HCT116 (cell line): ENCODE measurements around the gene TYW5. TPM values are rescaled to one million over a fixed set of nuclear protein-coding genes. Genes with fewer than 3 reads are reported as not detected.

Experiments
- ATAC-seq: fragments of 200-7000 bp; cut with Tn5 transposase; 2 replicates; pipeline ENCODE4 v1.9.1; 2020; ENCODE audit warnings: mild to moderate bottlenecking, moderate library complexity
- BruUV-seq: library from RNA; stranded (reverse); fragments of 400-500 nt; replicated peaks from 2 replicates; lab custom pipeline; 2021; lab: Mats Ljungman, UMichigan
- CTCF ChIA-PET: fragments of 300-600 bp; sonication (Branson Sonifier 250); formaldehyde crosslinking; loops from one replicate; lab custom pipeline; 2021; ENCODE audit warnings: antibody characterized with exemption; lab: Charles Lee
- POLR2A ChIA-PET: fragments of 300-600, 350-600 bp; sonication (Branson Sonifier 250); formaldehyde crosslinking; loops from one replicate; lab custom pipeline; 2021; ENCODE audit warnings: antibody characterized with exemption; lab: Charles Lee
- RAD21 ChIA-PET, 2 experiments: fragments of 300-600 bp; sonication (Branson Sonifier 250); formaldehyde crosslinking; loops; one replicate each; lab custom pipeline; 2023; ENCODE audit warnings: low total read pairs in 2 of 2; ENCODE audit not compliant: uncharacterized antibody in 2 of 2, unreplicated experiment in 2 of 2, low non-redundant PET in 1 of 2; lab: Charles Lee
- DNase-seq: peaks from one replicate; pipeline ENCODE4 v3.0.0-alpha.2; 2010; ENCODE audit warnings: low read depth, low spot score
- H2AFZ ChIP-seq: fragments of 200-600 bp; shearing (Covaris generic), sonication (generic); 2 replicates; pipeline ENCODE4 v1.6.1; 2017; ENCODE audit warnings: low read depth, mixed run types, mixed read lengths, antibody characterized with exemption, low read length; ENCODE audit not compliant: poor library complexity, severe bottlenecking
- H3K27ac ChIP-seq: 2 replicates; pipeline ENCODE4 v1.5.1; 2012; ENCODE audit warnings: low read depth, low read length
- H3K27me3 ChIP-seq: fragments of 200-600 bp; sonication (generic); 2 replicates; pipeline ENCODE4 v1.6.1; 2016; ENCODE audit warnings: mixed run types, low read length, mixed read lengths; ENCODE audit not compliant: insufficient read depth
- H3K36me3 ChIP-seq, 2 experiments: fragments of 200-500 bp in 1 of 2; fragments of 200-600 bp in 1 of 2; sonication (Bioruptor generic) in 1 of 2; sonication (generic) in 1 of 2; 2 replicates each; pipeline versions ENCODE4 v1.5.1 to v1.6.1; 2014 to 2016; ENCODE audit warnings: low read length in 2 of 2, inconsistent platforms in 1 of 2, mixed read lengths in 1 of 2, mixed run types in 1 of 2; ENCODE audit not compliant: insufficient read depth in 2 of 2, control insufficient read depth in 1 of 2
- H3K4me1 ChIP-seq, 2 experiments: fragments of 200-600 bp in 1 of 2; sonication (generic) in 1 of 2; 2 replicates each; pipeline versions ENCODE4 v1.5.1 to v1.6.1; 2012 to 2017; ENCODE audit warnings: low read length in 2 of 2, inconsistent platforms in 1 of 2, mild to moderate bottlenecking in 1 of 2, mixed read lengths in 1 of 2, mixed run types in 1 of 2, moderate library complexity in 1 of 2; ENCODE audit not compliant: insufficient read depth in 2 of 2, control insufficient read depth in 1 of 2
- H3K4me2 ChIP-seq: fragments of 200-600 bp; sonication (generic); 2 replicates; pipeline ENCODE4 v1.6.1; 2017; ENCODE audit warnings: mixed run types, low read length, mixed read lengths
- H3K4me3 ChIP-seq, 2 experiments: fragments of 200-600 bp in 1 of 2; sonication (generic) in 1 of 2; replicated peaks in 1 of 2; 2 replicates each; pipeline ENCODE4 v1.5.1; 2011 to 2016; ENCODE audit warnings: low read length in 2 of 2, control low read depth in 1 of 2, low read depth in 1 of 2, mild to moderate bottlenecking in 1 of 2, mixed read lengths in 1 of 2, mixed run types in 1 of 2
- H3K79me2 ChIP-seq: fragments of 200-600 bp; sonication (generic); 2 replicates; pipeline ENCODE4 v1.6.1; 2017; ENCODE audit warnings: mild to moderate bottlenecking, mixed run types, low read length, moderate library complexity, mixed read lengths; ENCODE audit not compliant: insufficient read depth
- H3K9ac ChIP-seq: fragments of 200-600 bp; sonication (generic); 2 replicates; pipeline ENCODE4 v1.6.1; 2016; ENCODE audit warnings: low read length, mixed read lengths
- H3K9me2 ChIP-seq: fragments of 200-600 bp; sonication (generic), shearing (Covaris generic); 2 replicates; pipeline ENCODE4 v1.6.1; 2017; ENCODE audit warnings: mixed run types, mild to moderate bottlenecking, moderate library complexity; ENCODE audit not compliant: insufficient read depth
- H3K9me3 ChIP-seq, 2 experiments: fragments of 200-500 bp in 1 of 2; fragments of 200-600 bp in 1 of 2; sonication (Bioruptor generic) in 1 of 2; sonication (generic) in 1 of 2; 2 replicates each; pipeline ENCODE4 v1.6.1; 2014 to 2017; ENCODE audit warnings: low read length in 2 of 2, mixed read lengths in 2 of 2, inconsistent platforms in 1 of 2, low read depth in 1 of 2, mild to moderate bottlenecking in 1 of 2, mixed run types in 1 of 2, moderate library complexity in 1 of 2; ENCODE audit not compliant: control insufficient read depth in 1 of 2, insufficient read depth in 1 of 2
- H4K20me1 ChIP-seq: fragments of 200-600 bp; sonication (generic), shearing (Covaris generic); 2 replicates; pipeline ENCODE4 v1.6.1; 2017; ENCODE audit warnings: mixed run types, mild to moderate bottlenecking, moderate library complexity; ENCODE audit not compliant: insufficient read depth
- EGR1 ChIP-seq: IDR thresholded peaks from 2 replicates; pipeline ENCODE4 v1.6.1; 2012; ENCODE audit warnings: low read depth
- EZH2phosphoT487 ChIP-seq: fragments of 200-600 bp; IDR thresholded peaks from 2 replicates; pipeline ENCODE4 v1.6.1; 2018; ENCODE audit warnings: antibody characterized with exemption, borderline replicate concordance
- FOSL1 ChIP-seq: IDR thresholded peaks from 2 replicates; pipeline ENCODE4 v1.6.1; 2012; ENCODE audit warnings: low read depth
- POLR2A ChIP-seq: IDR thresholded peaks from 2 replicates; pipeline ENCODE4 v1.7.0; 2011; ENCODE audit warnings: borderline replicate concordance; ENCODE audit not compliant: insufficient read depth, insufficient read length; ENCODE audit errors: extremely low read depth
- POLR2AphosphoS5 ChIP-seq: IDR thresholded peaks from 2 replicates; pipeline ENCODE4 v1.6.1; 2011; ENCODE audit warnings: mild to moderate bottlenecking, low read depth, low read length, moderate library complexity
- SP1 ChIP-seq: IDR thresholded peaks from 2 replicates; pipeline ENCODE4 v1.6.1; 2012; ENCODE audit warnings: low read depth
- SRF ChIP-seq: IDR thresholded peaks from 2 replicates; pipeline ENCODE4 v1.6.1; 2012; ENCODE audit warnings: low read depth
- YY1 ChIP-seq: IDR thresholded peaks from 2 replicates; pipeline ENCODE4 v1.6.1; 2011; ENCODE audit warnings: low read length, low read depth, moderate library complexity, mild to moderate bottlenecking; ENCODE audit not compliant: insufficient replicate concordance; ENCODE audit errors: extremely low read depth
- ZFX ChIP-seq: fragments of 450-650 bp; IDR thresholded peaks from 2 replicates; pipeline ENCODE4 v1.6.1; 2017
- ZNF274 ChIP-seq: fragments of 200-500 bp; sonication (Bioruptor generic); IDR thresholded peaks from 2 replicates; pipeline ENCODE4 v1.6.1; 2014; ENCODE audit warnings: mild to moderate bottlenecking, low read depth, low read length, inconsistent platforms
- intact Hi-C: fragments of 100-400 bp; cut with micrococcal nuclease; formaldehyde crosslinking; loops from 2 replicates; pipeline ENCODE4 v1.10.0; 2022
- total RNA-seq: library from RNA; stranded (reverse); gene quantifications from one replicate; pipeline ENCODE4 v1.2.1, GENCODE V29; 2021; ENCODE audit not compliant: unreplicated experiment
- TF ChIP-seq, protein P1 (sequence below): IDR thresholded peaks from 2 replicates; pipeline ENCODE4 v1.6.1; 2011; ENCODE audit warnings: mild to moderate bottlenecking, low read length, moderate library complexity; ENCODE audit not compliant: insufficient replicate concordance; ENCODE audit errors: extremely low read depth
- TF ChIP-seq, protein P2 (sequence below): IDR thresholded peaks from 2 replicates; pipeline ENCODE4 v1.6.1; 2012
- TF ChIP-seq, protein P3 (sequence below): IDR thresholded peaks from 2 replicates; pipeline ENCODE4 v1.6.1; 2012; ENCODE audit warnings: low read depth
- TF ChIP-seq, protein P4 (sequence below), 3 experiments: fragments of 200-600 bp in 1 of 3; sonication (generic) in 1 of 3; IDR thresholded peaks in 2 of 3; conservative IDR thresholded peaks in 1 of 3; 2 replicates each; pipeline ENCODE4 v1.5.1; 2012 to 2017; ENCODE audit warnings: low read depth in 2 of 3, low read length in 2 of 3, antibody characterized with exemption in 1 of 3, borderline replicate concordance in 1 of 3, control low read depth in 1 of 3, mild to moderate bottlenecking in 1 of 3, mixed read lengths in 1 of 3, mixed run types in 1 of 3, moderate library complexity in 1 of 3; ENCODE audit not compliant: insufficient read depth in 1 of 3

Gene TYW5
- total RNA-seq, 1 experiment from 2014 or later, result 7.7 TPM

GRCh38 chr2:200000444-200001163 lies 45.3 kb upstream of the TYW5 start:
- intact Hi-C loops, result no loop called here
- Histone ChIP-seq H3K4me1 (peaks cover 0 to 5% of the 10 kb centered on the region in 2 experiments; a peak in 1 of 4 replicates), H4K20me1 (no peaks in the 10 kb centered on the region), H3K27ac (no peak overlapping the region)
- RAD21 ChIA-PET, result no interaction called here
- CTCF ChIA-PET, result interaction anchor here (1.5 kb wide), 1 partner anchor 16 kb away, joined by 3 read pairs; no protein-coding TSS in a partner anchor
- no peak for ATAC-seq
- no peak for DNase-seq
- no peak for TF ChIP-seq FOSL1
- TF ChIP-seq, protein P1, sequence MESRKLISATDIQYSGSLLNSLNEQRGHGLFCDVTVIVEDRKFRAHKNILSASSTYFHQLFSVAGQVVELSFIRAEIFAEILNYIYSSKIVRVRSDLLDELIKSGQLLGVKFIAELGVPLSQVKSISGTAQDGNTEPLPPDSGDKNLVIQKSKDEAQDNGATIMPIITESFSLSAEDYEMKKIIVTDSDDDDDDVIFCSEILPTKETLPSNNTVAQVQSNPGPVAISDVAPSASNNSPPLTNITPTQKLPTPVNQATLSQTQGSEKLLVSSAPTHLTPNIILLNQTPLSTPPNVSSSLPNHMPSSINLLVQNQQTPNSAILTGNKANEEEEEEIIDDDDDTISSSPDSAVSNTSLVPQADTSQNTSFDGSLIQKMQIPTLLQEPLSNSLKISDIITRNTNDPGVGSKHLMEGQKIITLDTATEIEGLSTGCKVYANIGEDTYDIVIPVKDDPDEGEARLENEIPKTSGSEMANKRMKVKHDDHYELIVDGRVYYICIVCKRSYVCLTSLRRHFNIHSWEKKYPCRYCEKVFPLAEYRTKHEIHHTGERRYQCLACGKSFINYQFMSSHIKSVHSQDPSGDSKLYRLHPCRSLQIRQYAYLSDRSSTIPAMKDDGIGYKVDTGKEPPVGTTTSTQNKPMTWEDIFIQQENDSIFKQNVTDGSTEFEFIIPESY, result no peak
- TF ChIP-seq, protein P2, sequence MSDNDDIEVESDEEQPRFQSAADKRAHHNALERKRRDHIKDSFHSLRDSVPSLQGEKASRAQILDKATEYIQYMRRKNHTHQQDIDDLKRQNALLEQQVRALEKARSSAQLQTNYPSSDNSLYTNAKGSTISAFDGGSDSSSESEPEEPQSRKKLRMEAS, result no peak
- no peak for TF ChIP-seq ZNF274
- TF ChIP-seq, protein P3, sequence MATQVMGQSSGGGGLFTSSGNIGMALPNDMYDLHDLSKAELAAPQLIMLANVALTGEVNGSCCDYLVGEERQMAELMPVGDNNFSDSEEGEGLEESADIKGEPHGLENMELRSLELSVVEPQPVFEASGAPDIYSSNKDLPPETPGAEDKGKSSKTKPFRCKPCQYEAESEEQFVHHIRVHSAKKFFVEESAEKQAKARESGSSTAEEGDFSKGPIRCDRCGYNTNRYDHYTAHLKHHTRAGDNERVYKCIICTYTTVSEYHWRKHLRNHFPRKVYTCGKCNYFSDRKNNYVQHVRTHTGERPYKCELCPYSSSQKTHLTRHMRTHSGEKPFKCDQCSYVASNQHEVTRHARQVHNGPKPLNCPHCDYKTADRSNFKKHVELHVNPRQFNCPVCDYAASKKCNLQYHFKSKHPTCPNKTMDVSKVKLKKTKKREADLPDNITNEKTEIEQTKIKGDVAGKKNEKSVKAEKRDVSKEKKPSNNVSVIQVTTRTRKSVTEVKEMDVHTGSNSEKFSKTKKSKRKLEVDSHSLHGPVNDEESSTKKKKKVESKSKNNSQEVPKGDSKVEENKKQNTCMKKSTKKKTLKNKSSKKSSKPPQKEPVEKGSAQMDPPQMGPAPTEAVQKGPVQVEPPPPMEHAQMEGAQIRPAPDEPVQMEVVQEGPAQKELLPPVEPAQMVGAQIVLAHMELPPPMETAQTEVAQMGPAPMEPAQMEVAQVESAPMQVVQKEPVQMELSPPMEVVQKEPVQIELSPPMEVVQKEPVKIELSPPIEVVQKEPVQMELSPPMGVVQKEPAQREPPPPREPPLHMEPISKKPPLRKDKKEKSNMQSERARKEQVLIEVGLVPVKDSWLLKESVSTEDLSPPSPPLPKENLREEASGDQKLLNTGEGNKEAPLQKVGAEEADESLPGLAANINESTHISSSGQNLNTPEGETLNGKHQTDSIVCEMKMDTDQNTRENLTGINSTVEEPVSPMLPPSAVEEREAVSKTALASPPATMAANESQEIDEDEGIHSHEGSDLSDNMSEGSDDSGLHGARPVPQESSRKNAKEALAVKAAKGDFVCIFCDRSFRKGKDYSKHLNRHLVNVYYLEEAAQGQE, result no peak
- TF ChIP-seq ZFX, result no peak
- TF ChIP-seq POLR2AphosphoS5, result no peak
- no peak for TF ChIP-seq YY1
- TF ChIP-seq EGR1, result no peak
- TF ChIP-seq EZH2phosphoT487, result no peak
- TF ChIP-seq POLR2A, result no peak
- TF ChIP-seq, protein P4, sequence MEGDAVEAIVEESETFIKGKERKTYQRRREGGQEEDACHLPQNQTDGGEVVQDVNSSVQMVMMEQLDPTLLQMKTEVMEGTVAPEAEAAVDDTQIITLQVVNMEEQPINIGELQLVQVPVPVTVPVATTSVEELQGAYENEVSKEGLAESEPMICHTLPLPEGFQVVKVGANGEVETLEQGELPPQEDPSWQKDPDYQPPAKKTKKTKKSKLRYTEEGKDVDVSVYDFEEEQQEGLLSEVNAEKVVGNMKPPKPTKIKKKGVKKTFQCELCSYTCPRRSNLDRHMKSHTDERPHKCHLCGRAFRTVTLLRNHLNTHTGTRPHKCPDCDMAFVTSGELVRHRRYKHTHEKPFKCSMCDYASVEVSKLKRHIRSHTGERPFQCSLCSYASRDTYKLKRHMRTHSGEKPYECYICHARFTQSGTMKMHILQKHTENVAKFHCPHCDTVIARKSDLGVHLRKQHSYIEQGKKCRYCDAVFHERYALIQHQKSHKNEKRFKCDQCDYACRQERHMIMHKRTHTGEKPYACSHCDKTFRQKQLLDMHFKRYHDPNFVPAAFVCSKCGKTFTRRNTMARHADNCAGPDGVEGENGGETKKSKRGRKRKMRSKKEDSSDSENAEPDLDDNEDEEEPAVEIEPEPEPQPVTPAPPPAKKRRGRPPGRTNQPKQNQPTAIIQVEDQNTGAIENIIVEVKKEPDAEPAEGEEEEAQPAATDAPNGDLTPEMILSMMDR (IDR thresholded peaks at IDR 0.05 in 2 of 3, conservative IDR thresholded peaks at IDR 0.05 in 1 of 3; ENCODE audit: borderline replicate concordance in 1 of 3, insufficient read depth in 1 of 3, low read depth in 2 of 3, low read length in 2 of 3), result no peak
- TF ChIP-seq SP1, result no peak
- TF ChIP-seq SRF, result no peak
- TF ChIP-seq, all 23 proteins: peak for 0
- BruUV-seq, result no TSS peak
- no peak overlapping the region for H3K4me2 ChIP-seq
- H3K36me3 ChIP-seq, result no peaks in the 10 kb centered on the region
- POLR2A ChIA-PET, result no interaction called here
- H3K4me3 ChIP-seq, result no peak overlapping the region
- H3K9ac ChIP-seq, result no peak overlapping the region
- H3K9me2 ChIP-seq, result no peaks in the 10 kb centered on the region
- no peaks in the 10 kb centered on the region for H3K9me3 ChIP-seq
- H2AFZ ChIP-seq, result no peak overlapping the region
- no peaks in the 10 kb centered on the region for H3K27me3 ChIP-seq
- no peaks in the 10 kb centered on the region for H3K79me2 ChIP-seq
